ENCODE data around the gene STON2. TPM values are rescaled to one million over a fixed set of nuclear protein-coding genes. Genes with fewer than 3 reads are reported as not detected.

STON2 gene
- total RNA-seq, 1 donor from 2014 or later = 47.4 TPM

GRCh38 chr14:81441626-81442134 lies 41.6 kb upstream of the STON2 start:
- TF ChIP-seq CTCF (IDR thresholded peaks at IDR 0.05; ENCODE audit: insufficient read depth, low read length, severe bottlenecking) = no peak
- Histone ChIP-seq H3K36me3 (ENCODE audit: control insufficient read depth, insufficient read depth, low read length) (no peaks in the 10 kb centered on the region), H3K4me3 (ENCODE audit: low read depth, low read length) (no peak overlapping the region), H3K27me3 (ENCODE audit: control insufficient read depth, insufficient read depth, low read length) (no peaks in the 10 kb centered on the region)
- DNase-seq (ENCODE audit: low read depth) (no peak), FAIRE-seq (no peak)

GRCh38 chr14:81440041-81440440 lies 39.9 kb upstream of the STON2 start:
- Histone ChIP-seq H3K27me3 (ENCODE audit: control insufficient read depth, insufficient read depth, low read length) (no peaks in the 10 kb centered on the region), H3K4me3 (ENCODE audit: low read depth, low read length) (no peak overlapping the region), H3K36me3 (ENCODE audit: control insufficient read depth, insufficient read depth, low read length) (no peaks in the 10 kb centered on the region)
- FAIRE-seq (no peak), DNase-seq (ENCODE audit: low read depth) (no peak)
- no peak for TF ChIP-seq CTCF (IDR thresholded peaks at IDR 0.05; ENCODE audit: insufficient read depth, low read length, severe bottlenecking)

GRCh38 chr14:81437244-81437643 lies 37.1 kb upstream of the STON2 start:
- TF ChIP-seq CTCF (IDR thresholded peaks at IDR 0.05; ENCODE audit: insufficient read depth, low read length, severe bottlenecking) = no peak
- Histone ChIP-seq H3K27me3 (ENCODE audit: control insufficient read depth, insufficient read depth, low read length) (no peaks in the 10 kb centered on the region), H3K4me3 (ENCODE audit: low read depth, low read length) (no peak overlapping the region), H3K36me3 (ENCODE audit: control insufficient read depth, insufficient read depth, low read length) (no peaks in the 10 kb centered on the region)
- FAIRE-seq (no peak), DNase-seq (ENCODE audit: low read depth) (no peak)

- no peak for TF ChIP-seq CTCF (IDR thresholded peaks at IDR 0.05; ENCODE audit: insufficient read depth, low read length, severe bottlenecking)
- FAIRE-seq = no peak
- Histone ChIP-seq H3K27me3 (ENCODE audit: control insufficient read depth, insufficient read depth, low read length) (no peaks in the 10 kb centered on the region), H3K4me3 (ENCODE audit: low read depth, low read length) (peak overlapping the region; percentile 52), H3K36me3 (ENCODE audit: control insufficient read depth, insufficient read depth, low read length) (no peaks in the 10 kb centered on the region)
- peak; percentile 51 for DNase-seq (ENCODE audit: low read depth)
These were observed 36.4 kb upstream of the STON2 start for GRCh38 chr14:81436296-81437138.

GRCh38 chr14:81435391-81436295 lies 35.5 kb upstream of the STON2 start:
- H3K4me3 ChIP-seq (ENCODE audit: low read depth, low read length) = peak overlapping the region; percentile 52
- FAIRE-seq (no peak), DNase-seq (ENCODE audit: low read depth) (peak; percentile 72)
- TF ChIP-seq CTCF (IDR thresholded peaks at IDR 0.05; ENCODE audit: insufficient read depth, low read length, severe bottlenecking) = no peak
- H3K27me3 ChIP-seq (ENCODE audit: control insufficient read depth, insufficient read depth, low read length) = no peaks in the 10 kb centered on the region
- H3K36me3 ChIP-seq (ENCODE audit: control insufficient read depth, insufficient read depth, low read length) = no peaks in the 10 kb centered on the region

All from bronchial epithelial cell (primary cell).